PC-3 (cell line): ENCODE data around the gene VTI1A. TPM values are rescaled to one million over a fixed set of nuclear protein-coding genes. Genes with fewer than 3 reads are reported as not detected.

ENCODE experiments used
- ATAC-seq: fragments of 200-7000 bp; cut with Tn5 transposase; 2 replicates; pipeline ENCODE4 v1.9.1; 2020; ENCODE audit warnings: mild to moderate bottlenecking, moderate library complexity
- BruUV-seq: library from RNA; stranded (reverse); fragments of 400-500 nt; replicated peaks from 2 replicates; lab custom pipeline; 2021; lab: Mats Ljungman, UMichigan
- CTCF ChIA-PET: fragments of 300-600 bp; sonication (Branson Sonifier 250); formaldehyde crosslinking; loops from one replicate; lab custom pipeline; 2022; ENCODE audit warnings: antibody characterized with exemption; lab: Charles Lee
- POLR2A ChIA-PET: fragments of 300-600 bp; sonication (Branson Sonifier 250); formaldehyde crosslinking; loops from one replicate; lab custom pipeline; 2022; ENCODE audit warnings: antibody characterized with exemption; ENCODE audit not compliant: unreplicated experiment; lab: Charles Lee
- DNase-seq: peaks from one replicate; pipeline ENCODE4 v3.0.0-alpha.2; 2015
- H2AFZ ChIP-seq: fragments of 300-600 bp; sonication (generic); 2 replicates; pipeline ENCODE4 v1.6.0; 2016; ENCODE audit warnings: antibody characterized with exemption, low read length
- H3F3A ChIP-seq: fragments of 300-600 bp; sonication (generic); one replicate; pipeline ENCODE4 v1.6.0; 2017; ENCODE audit warnings: antibody characterized with exemption, low read length, control low read depth, mild to moderate bottlenecking; ENCODE audit not compliant: unreplicated experiment
- H3K27ac ChIP-seq: fragments of 300-600 bp; sonication (generic); 2 replicates; pipeline ENCODE4 v1.5.1; 2016; ENCODE audit warnings: mild to moderate bottlenecking, low read length
- H3K27me3 ChIP-seq: fragments of 300-600 bp; sonication (generic); 2 replicates; pipeline ENCODE4 v1.6.1; 2016; ENCODE audit warnings: low read length, mixed read lengths
- H3K36me3 ChIP-seq: fragments of 300-600 bp; sonication (generic); 2 replicates; pipeline ENCODE4 v1.6.1; 2016; ENCODE audit warnings: low read depth, mixed run types, low read length, mixed read lengths
- H3K4me1 ChIP-seq: fragments of 300-600 bp; sonication (generic); 2 replicates; pipeline ENCODE4 v1.5.1; 2016; ENCODE audit warnings: low read length; ENCODE audit not compliant: insufficient read depth
- H3K4me2 ChIP-seq: fragments of 300-600 bp; sonication (generic); 2 replicates; pipeline ENCODE4 v1.6.0; 2016; ENCODE audit warnings: low read length
- H3K4me3 ChIP-seq: fragments of 300-600 bp; sonication (generic); 2 replicates; pipeline ENCODE4 v1.5.1; 2016; ENCODE audit warnings: mild to moderate bottlenecking, low read length, mixed read lengths
- H3K79me2 ChIP-seq: fragments of 300-600 bp; sonication (generic); 2 replicates; pipeline ENCODE4 v1.6.1; 2017; ENCODE audit warnings: low read length, mixed read lengths
- H3K9ac ChIP-seq: fragments of 300-600 bp; sonication (generic); 2 replicates; pipeline ENCODE4 v1.6.0; 2016; ENCODE audit warnings: mild to moderate bottlenecking, low read length
- H3K9me2 ChIP-seq: fragments of 300-600 bp; sonication (generic); replicated peaks from 2 replicates; pipeline ENCODE4 v1.6.1; 2016; ENCODE audit warnings: mixed run types, low read length, mixed read lengths
- H3K9me3 ChIP-seq: fragments of 300-600 bp; sonication (generic); 2 replicates; pipeline ENCODE4 v1.6.1; 2016; ENCODE audit warnings: low read length, mixed read lengths
- H4K20me1 ChIP-seq: fragments of 300-600 bp; sonication (generic); 2 replicates; pipeline ENCODE4 v1.6.1; 2016; ENCODE audit warnings: low read length, mixed read lengths
- CTCF ChIP-seq: fragments of 300-600 bp; sonication (generic); conservative IDR thresholded peaks from 2 replicates; pipeline ENCODE4 v1.5.1; 2017; ENCODE audit warnings: antibody characterized with exemption, low read depth, mild to moderate bottlenecking, low read length
- EZH2 ChIP-seq: fragments of 300-600 bp; sonication (generic); IDR thresholded peaks from one replicate; pipeline ENCODE4 v1.6.1; 2017; ENCODE audit warnings: antibody characterized with exemption, mild to moderate bottlenecking, low read length; ENCODE audit not compliant: unreplicated experiment
- EZH2phosphoT487 ChIP-seq: fragments of 300-600 bp; sonication (generic); IDR thresholded peaks from 2 replicates; pipeline ENCODE4 v1.6.1; 2018; ENCODE audit warnings: mild to moderate bottlenecking, antibody characterized with exemption, low read length, borderline replicate concordance
- intact Hi-C: fragments of 100-400 bp; cut with micrococcal nuclease; formaldehyde crosslinking; loops from 2 replicates; pipeline ENCODE4 v1.9.0; 2023
- total RNA-seq: library from RNA; depleted of rRNA; stranded (reverse); fragments of >200 nt; gene quantifications from 2 replicates; pipeline ENCODE4 v1.2.3, GENCODE V29; 2014

The VTI1A gene
- total RNA-seq, 1 experiment from 2014 or later = 18.1 TPM

DNA sequence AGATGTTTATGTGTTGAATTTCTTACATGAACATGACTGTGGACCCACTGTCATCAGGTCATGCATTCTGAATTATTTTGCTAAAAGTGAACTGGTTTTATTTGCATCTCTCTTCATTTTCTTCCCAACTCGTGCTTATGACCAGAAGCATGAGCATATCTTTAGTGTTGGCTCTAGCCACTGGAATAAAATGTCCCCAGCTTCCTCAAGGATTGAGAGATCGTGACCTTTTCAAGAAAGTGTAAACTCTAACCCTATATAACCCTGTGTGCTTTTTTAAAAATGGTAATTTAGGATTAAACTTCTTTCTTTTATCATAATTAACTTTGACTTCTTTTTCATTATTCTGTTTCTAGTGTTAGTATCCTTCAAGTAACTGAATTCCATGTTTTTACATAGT lies 55.5 kb downstream of the VTI1A start:
- Histone ChIP-seq H3K36me3 (no peaks in the 10 kb centered on the region), H3K4me2 (no peak overlapping the region), H3K4me3 (no peak overlapping the region), H3K79me2 (no peaks in the 10 kb centered on the region), H4K20me1 (no peaks in the 10 kb centered on the region), H3K9me2 (no peaks in the 10 kb centered on the region), H3K27ac (no peak overlapping the region), H3F3A (no peaks in the 10 kb centered on the region), H2AFZ (no peak overlapping the region), H3K27me3 (no peaks in the 10 kb centered on the region), H3K9ac (no peak overlapping the region), H3K9me3 (no peaks in the 10 kb centered on the region), H3K4me1 (no peaks in the 10 kb centered on the region)
- ChIA-PET CTCF (no interaction called here), POLR2A (no interaction called here)
- intact Hi-C loops = no loop called here
- TF ChIP-seq EZH2 = no peak
- no TSS peak for BruUV-seq
- DNase-seq = no peak
- ATAC-seq = no peak

DNA sequence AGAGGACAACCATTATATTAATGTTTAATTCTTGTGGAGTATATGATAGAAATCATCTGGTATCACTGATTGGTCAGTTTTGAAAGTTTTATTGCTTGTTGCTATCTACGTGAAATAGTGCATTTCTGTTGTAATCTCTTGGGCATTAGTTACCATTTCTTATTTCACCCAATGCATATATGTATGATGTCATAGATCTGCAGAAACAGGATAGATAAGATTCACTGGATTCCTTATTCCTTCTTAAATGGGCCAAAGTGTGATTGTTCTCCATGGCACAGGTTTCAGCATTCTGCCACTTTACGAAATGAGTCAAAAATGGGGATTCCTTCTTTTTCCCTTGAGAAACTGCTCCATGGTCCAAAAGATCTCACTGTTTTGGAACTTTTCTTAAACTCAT lies 56.6 kb downstream of the VTI1A start:
- Histone ChIP-seq H3K27ac (no peak overlapping the region), H3K36me3 (no peaks in the 10 kb centered on the region), H3F3A (no peaks in the 10 kb centered on the region), H3K79me2 (no peaks in the 10 kb centered on the region), H3K9ac (no peak overlapping the region), H4K20me1 (no peaks in the 10 kb centered on the region), H3K9me2 (no peaks in the 10 kb centered on the region), H2AFZ (no peak overlapping the region), H3K9me3 (no peaks in the 10 kb centered on the region), H3K27me3 (no peaks in the 10 kb centered on the region), H3K4me2 (no peak overlapping the region), H3K4me3 (no peak overlapping the region), H3K4me1 (no peaks in the 10 kb centered on the region)
- BruUV-seq = no TSS peak
- POLR2A ChIA-PET = no interaction called here
- intact Hi-C loops = no loop called here
- DNase-seq (no peak), ATAC-seq (no peak)
- CTCF ChIA-PET = no interaction called here
- TF ChIP-seq CTCF (no peak), EZH2phosphoT487 (no peak), EZH2 (no peak)

DNA sequence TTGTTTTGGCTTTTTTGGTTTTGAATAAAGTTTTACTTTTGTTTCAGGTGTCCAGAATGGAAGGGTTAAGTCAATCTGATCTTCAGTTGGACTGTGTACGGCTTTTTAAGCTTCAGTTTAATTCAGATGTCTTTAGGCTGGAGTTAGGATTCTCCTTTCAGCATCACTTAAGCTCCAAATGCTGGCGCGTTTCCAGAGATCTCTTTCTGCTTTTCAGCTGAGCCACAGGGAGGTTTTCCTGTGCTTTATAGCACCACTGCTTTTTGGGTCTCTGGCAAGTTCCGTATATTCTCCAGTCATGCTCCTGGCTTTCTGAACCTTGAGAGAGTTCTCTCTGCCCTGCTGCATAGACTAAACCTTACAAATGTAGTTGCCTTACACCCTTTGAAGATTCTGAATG lies 60.0 kb downstream of the VTI1A start:
- ChIA-PET CTCF (no interaction called here), POLR2A (no interaction called here)
- H3K4me2 ChIP-seq = no peak overlapping the region
- H3K79me2 ChIP-seq = no peaks in the 10 kb centered on the region
- no peak overlapping the region for H3K9ac ChIP-seq
- no peak for TF ChIP-seq EZH2
- no peak for TF ChIP-seq EZH2phosphoT487
- no peak for TF ChIP-seq CTCF
- no peaks in the 10 kb centered on the region for H3K4me1 ChIP-seq
- no peaks in the 10 kb centered on the region for H3F3A ChIP-seq
- no peak overlapping the region for H2AFZ ChIP-seq
- no peaks in the 10 kb centered on the region for H4K20me1 ChIP-seq
- no peaks in the 10 kb centered on the region for H3K27me3 ChIP-seq
- no peaks in the 10 kb centered on the region for H3K9me2 ChIP-seq
- intact Hi-C loops = no loop called here
- no peaks in the 10 kb centered on the region for H3K36me3 ChIP-seq
- BruUV-seq = no TSS peak
- DNase-seq (no peak), ATAC-seq (no peak)
- no peak overlapping the region for H3K4me3 ChIP-seq
- no peak overlapping the region for H3K27ac ChIP-seq
- no peaks in the 10 kb centered on the region for H3K9me3 ChIP-seq
